Measurements from ENCODE around the gene DENND4B. TPM values are rescaled to one million over a fixed set of nuclear protein-coding genes. Genes with fewer than 3 reads are reported as not detected.

Gene DENND4B
- total and polyA plus RNA-seq, 2 experiments from 2014 or later = 42.3 to 48.1 TPM

DNA sequence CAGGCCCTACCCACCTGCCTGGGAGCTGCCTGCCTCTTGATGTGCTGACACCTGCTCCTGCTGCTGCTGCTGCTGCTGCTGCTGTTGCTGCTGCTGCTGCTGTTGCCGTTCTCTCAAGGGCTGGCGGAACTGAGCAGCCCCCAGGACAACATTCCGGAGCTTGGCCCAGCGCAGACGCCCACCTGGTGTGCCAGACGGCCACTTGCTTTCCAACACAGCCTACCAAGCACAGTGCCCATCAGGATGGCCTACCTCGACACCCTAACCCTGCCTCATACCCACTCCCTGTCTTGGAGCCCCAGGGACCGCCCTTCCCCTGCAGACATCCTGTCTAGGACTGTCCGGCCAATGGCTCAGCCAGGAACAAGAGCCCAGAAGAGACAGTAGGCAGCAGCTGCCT lies 11.8 kb downstream of the DENND4B start:
- Histone ChIP-seq H3K27me3 (no peaks in the 10 kb centered on the region), H3K9me3 (ENCODE audit: low read depth) (no peaks in the 10 kb centered on the region), H3K27ac (no peak overlapping the region)

DNA sequence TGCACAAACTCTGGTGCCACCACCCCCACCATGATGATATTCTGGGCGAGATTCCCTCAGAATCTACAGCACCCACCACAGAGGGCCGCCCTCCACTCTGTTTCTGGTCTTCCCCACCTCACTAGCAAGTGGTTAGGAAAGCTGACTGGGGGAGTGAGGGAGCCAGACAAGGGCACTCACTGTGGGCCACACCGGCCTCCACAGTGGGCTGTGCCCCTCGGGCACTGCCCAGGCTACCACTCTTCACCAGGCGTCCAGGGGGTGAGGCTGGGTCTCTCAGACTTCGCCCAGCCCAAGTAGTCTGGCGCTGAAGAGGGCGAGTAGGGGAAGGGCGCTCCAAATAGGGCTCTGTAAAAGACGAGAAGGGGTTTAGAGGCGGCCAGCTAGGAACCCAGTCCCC lies 12.6 kb downstream of the DENND4B start:
- Histone ChIP-seq H3K36me3 (peaks cover 43% of the 10 kb centered on the region), H3K27me3 (no peaks in the 10 kb centered on the region), H3K4me3 (no peak overlapping the region), H3K4me1 (ENCODE audit: low read depth) (no peaks in the 10 kb centered on the region), H3K9me3 (ENCODE audit: low read depth) (no peaks in the 10 kb centered on the region), H3K27ac (no peak overlapping the region)
- no peak for DNase-seq (ENCODE audit: low read depth in 1 of 2, low spot score in 1 of 2)
- TF ChIP-seq, protein P1, sequence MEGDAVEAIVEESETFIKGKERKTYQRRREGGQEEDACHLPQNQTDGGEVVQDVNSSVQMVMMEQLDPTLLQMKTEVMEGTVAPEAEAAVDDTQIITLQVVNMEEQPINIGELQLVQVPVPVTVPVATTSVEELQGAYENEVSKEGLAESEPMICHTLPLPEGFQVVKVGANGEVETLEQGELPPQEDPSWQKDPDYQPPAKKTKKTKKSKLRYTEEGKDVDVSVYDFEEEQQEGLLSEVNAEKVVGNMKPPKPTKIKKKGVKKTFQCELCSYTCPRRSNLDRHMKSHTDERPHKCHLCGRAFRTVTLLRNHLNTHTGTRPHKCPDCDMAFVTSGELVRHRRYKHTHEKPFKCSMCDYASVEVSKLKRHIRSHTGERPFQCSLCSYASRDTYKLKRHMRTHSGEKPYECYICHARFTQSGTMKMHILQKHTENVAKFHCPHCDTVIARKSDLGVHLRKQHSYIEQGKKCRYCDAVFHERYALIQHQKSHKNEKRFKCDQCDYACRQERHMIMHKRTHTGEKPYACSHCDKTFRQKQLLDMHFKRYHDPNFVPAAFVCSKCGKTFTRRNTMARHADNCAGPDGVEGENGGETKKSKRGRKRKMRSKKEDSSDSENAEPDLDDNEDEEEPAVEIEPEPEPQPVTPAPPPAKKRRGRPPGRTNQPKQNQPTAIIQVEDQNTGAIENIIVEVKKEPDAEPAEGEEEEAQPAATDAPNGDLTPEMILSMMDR (IDR thresholded peaks at IDR 0.05; ENCODE audit: low read depth, low read length) = no peak

More for the DNA sequence above, 11.8 kb downstream of the DENND4B start:
- TF ChIP-seq, protein P1 (IDR thresholded peaks at IDR 0.05; ENCODE audit: low read depth, low read length) = no peak
- no peak for DNase-seq (ENCODE audit: low read depth in 1 of 2, low spot score in 1 of 2)
- peaks cover 43% of the 10 kb centered on the region for H3K36me3 ChIP-seq
- H3K4me3 ChIP-seq = no peak overlapping the region
- H3K4me1 ChIP-seq (ENCODE audit: low read depth) = no peaks in the 10 kb centered on the region

GRCh38 chr1:153933430-153933829 lies 13.1 kb downstream of the DENND4B start:
- Histone ChIP-seq H3K4me1 (ENCODE audit: low read depth) (no peaks in the 10 kb centered on the region), H3K27ac (no peak overlapping the region), H3K9me3 (ENCODE audit: low read depth) (no peaks in the 10 kb centered on the region), H3K27me3 (no peaks in the 10 kb centered on the region), H3K4me3 (no peak overlapping the region), H3K36me3 (peaks cover 43% of the 10 kb centered on the region)
- no peak for DNase-seq (ENCODE audit: low read depth in 1 of 2, low spot score in 1 of 2)
- TF ChIP-seq, protein P1 (IDR thresholded peaks at IDR 0.05; ENCODE audit: low read depth, low read length) = no peak

DNA sequence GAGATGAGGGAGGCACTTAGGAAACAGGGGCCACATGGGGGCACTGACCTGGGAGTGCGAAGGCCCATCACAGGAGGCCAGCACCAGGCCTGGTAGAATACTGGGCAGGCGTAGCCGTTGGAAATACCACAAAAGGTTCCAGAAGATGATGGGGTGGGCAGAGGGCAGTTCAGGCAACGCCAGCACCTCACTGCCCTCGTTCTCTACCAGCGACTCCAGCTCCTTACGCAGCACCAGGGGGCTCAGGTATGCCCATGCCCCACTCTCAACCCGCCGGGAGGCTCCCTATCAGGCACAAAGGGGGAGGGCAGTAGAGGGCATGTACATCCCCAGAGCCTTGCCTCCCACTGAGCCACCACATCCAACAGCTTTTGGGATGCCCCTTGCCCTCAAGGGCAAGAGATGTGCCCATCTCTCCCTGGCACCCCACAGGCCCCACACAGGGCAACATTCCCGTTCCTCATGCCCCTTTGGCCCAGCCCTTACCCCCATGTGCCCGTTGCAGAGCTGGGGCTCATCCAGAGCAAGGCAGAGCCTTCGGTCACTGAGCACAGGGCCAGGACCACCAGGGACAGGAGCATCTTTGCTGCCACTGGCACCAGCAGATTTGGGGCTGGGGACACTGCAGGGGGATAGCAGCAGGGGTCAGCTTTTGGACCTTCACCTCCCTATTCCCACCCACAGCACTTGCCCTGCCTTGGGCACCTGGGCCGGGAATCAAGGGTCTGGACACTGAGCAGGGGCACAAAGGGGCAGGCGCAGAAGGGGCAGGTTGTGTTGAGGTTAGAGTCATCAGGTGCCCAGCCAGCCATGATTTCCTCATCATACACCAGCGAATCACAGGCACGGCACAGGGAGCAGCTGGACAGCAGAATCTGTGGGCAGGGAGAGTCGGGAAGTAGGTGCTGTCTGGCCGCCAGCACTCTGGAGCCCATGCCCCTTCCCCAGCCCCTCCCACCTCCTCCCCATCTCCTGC lies 14.1 kb downstream of the DENND4B start:
- H3K36me3 ChIP-seq = peaks cover 37% of the 10 kb centered on the region
- H3K27me3 ChIP-seq = no peaks in the 10 kb centered on the region
- no peaks in the 10 kb centered on the region for H3K9me3 ChIP-seq (ENCODE audit: low read depth)
- H3K27ac ChIP-seq = no peak overlapping the region
- H3K4me1 ChIP-seq (ENCODE audit: low read depth) = no peaks in the 10 kb centered on the region
- no peak overlapping the region for H3K4me3 ChIP-seq
- TF ChIP-seq, protein P1 (IDR thresholded peaks at IDR 0.05; ENCODE audit: low read depth, low read length) = no peak
- DNase-seq (ENCODE audit: low read depth in 1 of 2, low spot score in 1 of 2) = no peak

GRCh38 chr1:153929981-153930948 lies 16.3 kb downstream of the DENND4B start:
- TF ChIP-seq, protein P1 (IDR thresholded peaks at IDR 0.05; ENCODE audit: low read depth, low read length) = no peak
- no peak overlapping the region for H3K27ac ChIP-seq
- no peaks in the 10 kb centered on the region for H3K9me3 ChIP-seq (ENCODE audit: low read depth)
- H3K36me3 ChIP-seq = peaks cover 16% of the 10 kb centered on the region
- H3K4me3 ChIP-seq = no peak overlapping the region
- no peaks in the 10 kb centered on the region for H3K27me3 ChIP-seq
- H3K4me1 ChIP-seq (ENCODE audit: low read depth) = no peaks in the 10 kb centered on the region
- no peak for DNase-seq (ENCODE audit: low read depth in 1 of 2, low spot score in 1 of 2)

All from cardiac muscle cell (in vitro differentiated cells and primary cell).